Right renal pelvis (tissue), 4 donors: ENCODE results near the gene SELE. TPM values are rescaled to one million over a fixed set of nuclear protein-coding genes. Genes with fewer than 3 reads are reported as not detected.
"Not testable (repeated sequence)": the region's sequence is repeated elsewhere in the genome, so short reads cannot be mapped to it uniquely, and the experiment has no call there.

ENCODE experiments used
- DNase-seq, 4 donors: peaks; one replicate each; pipeline ENCODE4 v3.0.0-alpha.2; 2013; ENCODE audit warnings: low read depth in 4 of 4, low spot score in 3 of 4, missing footprints in 1 of 4
- polyA plus RNA-seq, 4 donors: library from polyadenylated mRNA; unstranded; fragments of 120-200 nt; gene quantifications; one replicate each; pipeline ENCODE4 v1.2.1, GENCODE V29; 2013; ENCODE audit not compliant: insufficient read length in 4 of 4

SELE gene
- polyA plus RNA-seq, 4 donors, result 0.42 to 0.81 (median 0.54) TPM

- not testable (repeated sequence) for DNase-seq
These were observed 45.5 kb downstream of the SELE start for GRCh38 chr1:169688377-169688776.

- DNase-seq, result no peak
These were observed 50.2 kb downstream of the SELE start for GRCh38 chr1:169683661-169684060.

- not testable (repeated sequence) for DNase-seq
These were observed 50.7 kb downstream of the SELE start for GRCh38 chr1:169683168-169683567.

- no peak for DNase-seq
These were observed 51.8 kb downstream of the SELE start for GRCh38 chr1:169682071-169682470.

GRCh38 chr1:169681140-169681539 lies 52.7 kb downstream of the SELE start:
- DNase-seq, result no peak

- DNase-seq, result no peak
These were observed 53.4 kb downstream of the SELE start for GRCh38 chr1:169680377-169681019.

GRCh38 chr1:169679692-169680091 lies 54.2 kb downstream of the SELE start:
- DNase-seq, result no peak

- DNase-seq, result no peak
These were observed 57.9 kb downstream of the SELE start for GRCh38 chr1:169676001-169676400.

Other genes starting within 250 kb of the SELE start
- gene SLC19A2, start 248.1 kb downstream of the SELE start, polyA plus RNA-seq, result 10 to 100 TPM; 15.7 to 23.0 (median 20.5) TPM
- gene F5, start 147.6 kb downstream of the SELE start, polyA plus RNA-seq, result 1 to 10 TPM; 2.0 to 3.0 (median 2.7) TPM
- gene SELP, start 104.0 kb downstream of the SELE start, polyA plus RNA-seq, result 10 to 100 TPM in 1 of 4 donors, 1 to 10 TPM in 3; 3.7 to 13.0 (median 6.8) TPM
- gene SELL, start 22.5 kb downstream of the SELE start, polyA plus RNA-seq, result 1 to 10 TPM; 1.9 to 4.0 (median 2.7) TPM
- gene METTL18, start 60.8 kb upstream of the SELE start, polyA plus RNA-seq, result 10 to 100 TPM; 15.3 to 20.1 (median 18.2) TPM
- 10 to 100 TPM; 17.7 to 21.9 (median 19.8) TPM for gene SCYL3, start 159.8 kb upstream of the SELE start, polyA plus RNA-seq